Measurements from ENCODE around the gene CRACDL.

CRACDL gene

GRCh38 chr2:98801921-98802321 lies 134.1 kb downstream of the CRACDL start:
- no peak for TF ChIP-seq CTCF (IDR thresholded peaks at IDR 0.05; ENCODE audit: control insufficient read depth, insufficient read depth, low read depth, low read length, missing control alignments)
- no peak for DNase-seq (ENCODE audit: low read depth)
- H3K4me3 ChIP-seq (ENCODE audit: control insufficient read depth, low read depth, low read length) = no peak overlapping the region

- no peak for TF ChIP-seq CTCF (IDR thresholded peaks at IDR 0.05; ENCODE audit: control insufficient read depth, insufficient read depth, low read depth, low read length, missing control alignments)
- H3K4me3 ChIP-seq (ENCODE audit: control insufficient read depth, low read depth, low read length) = no peak overlapping the region
- no peak for DNase-seq (ENCODE audit: low read depth)
Observed at GRCh38 chr2:98801286-98801685, 134.7 kb downstream of the CRACDL start.

GRCh38 chr2:98800330-98801064 lies 135.5 kb downstream of the CRACDL start:
- TF ChIP-seq CTCF (IDR thresholded peaks at IDR 0.05; ENCODE audit: control insufficient read depth, insufficient read depth, low read depth, low read length, missing control alignments) = no peak
- no peak for DNase-seq (ENCODE audit: low read depth)

GRCh38 chr2:98799375-98800329 lies 136.4 kb downstream of the CRACDL start:
- DNase-seq (ENCODE audit: low read depth) = no peak
- no peak overlapping the region for H3K4me3 ChIP-seq (ENCODE audit: control insufficient read depth, low read depth, low read length)
- TF ChIP-seq CTCF (IDR thresholded peaks at IDR 0.05; ENCODE audit: control insufficient read depth, insufficient read depth, low read depth, low read length, missing control alignments) = no peak

More at GRCh38 chr2:98800330-98801064, 135.5 kb downstream of the CRACDL start:
- H3K4me3 ChIP-seq (ENCODE audit: control insufficient read depth, low read depth, low read length) = no peak overlapping the region

- no peak for DNase-seq (ENCODE audit: low read depth)
- no peak overlapping the region for H3K4me3 ChIP-seq (ENCODE audit: control insufficient read depth, low read depth, low read length)
- no peak for TF ChIP-seq CTCF (IDR thresholded peaks at IDR 0.05; ENCODE audit: control insufficient read depth, insufficient read depth, low read depth, low read length, missing control alignments)
Observed at GRCh38 chr2:98796775-98797544, 139.1 kb downstream of the CRACDL start.
